Left renal cortex interstitium (tissue), 4 donors: ENCODE measurements around the gene APBB2. TPM values are rescaled to one million over a fixed set of nuclear protein-coding genes. Genes with fewer than 3 reads are reported as not detected.
"Not testable (repeated sequence)": the region's sequence is repeated elsewhere in the genome, so short reads cannot be mapped to it uniquely, and the experiment has no call there.

Source experiments
- DNase-seq, 4 donors: peaks; one replicate each; pipeline ENCODE4 v3.0.0-alpha.2; 2013; ENCODE audit warnings: low read depth in 4 of 4, low spot score in 2 of 4, missing footprints in 1 of 4
- polyA plus RNA-seq, 4 donors: library from polyadenylated mRNA; unstranded; fragments of 120-200 nt; gene quantifications; one replicate each; pipeline ENCODE4 v1.2.1, GENCODE V29; 2013; ENCODE audit not compliant: insufficient read length in 4 of 4

Gene APBB2
- polyA plus RNA-seq, 4 donors = 44.4 to 63.6 (median 55.8) TPM

GRCh38 chr4:41069838-41070237 lies 144.5 kb downstream of the APBB2 start:
- DNase-seq = no peak

- peak in 3 of 4 donors; percentile 49 to 67 (median 53) for DNase-seq
These were observed 145.1 kb downstream of the APBB2 start for GRCh38 chr4:41069257-41069656.

- DNase-seq = no peak
These were observed 147.0 kb downstream of the APBB2 start for GRCh38 chr4:41067369-41067768.

GRCh38 chr4:41066049-41066448 lies 148.3 kb downstream of the APBB2 start:
- no peak for DNase-seq

DNA sequence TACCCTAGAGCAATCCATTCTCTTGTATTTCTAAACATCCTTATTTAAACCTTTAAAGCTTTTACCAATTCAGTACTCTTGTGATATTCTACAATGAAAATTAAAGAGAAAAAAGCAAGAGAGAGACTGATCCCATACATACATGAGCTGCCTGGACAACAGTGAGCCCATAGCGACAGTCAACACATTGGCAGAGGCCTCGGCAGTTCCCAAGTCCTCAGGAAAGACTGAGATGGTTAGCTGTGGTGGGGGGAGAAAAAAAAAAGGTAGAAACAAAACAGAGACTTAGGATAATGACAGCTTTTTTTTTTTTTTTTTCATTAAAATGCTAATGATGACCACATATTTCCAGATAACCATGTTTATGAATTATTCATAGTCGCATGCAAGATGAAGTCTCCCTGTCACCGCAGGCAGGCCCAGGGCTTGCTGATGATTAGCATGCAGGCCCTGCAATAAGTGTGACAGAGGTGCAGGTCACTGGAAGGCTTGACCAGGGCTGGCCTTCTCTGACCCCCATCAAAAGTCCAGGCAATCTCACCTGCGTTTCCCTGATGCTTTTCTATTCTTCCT lies 148.8 kb downstream of the APBB2 start:
- no peak for DNase-seq

GRCh38 chr4:41064953-41065352 lies 149.4 kb downstream of the APBB2 start:
- DNase-seq = no peak

- DNase-seq = no peak
These were observed 152.7 kb downstream of the APBB2 start for GRCh38 chr4:41061482-41062185.

DNA sequence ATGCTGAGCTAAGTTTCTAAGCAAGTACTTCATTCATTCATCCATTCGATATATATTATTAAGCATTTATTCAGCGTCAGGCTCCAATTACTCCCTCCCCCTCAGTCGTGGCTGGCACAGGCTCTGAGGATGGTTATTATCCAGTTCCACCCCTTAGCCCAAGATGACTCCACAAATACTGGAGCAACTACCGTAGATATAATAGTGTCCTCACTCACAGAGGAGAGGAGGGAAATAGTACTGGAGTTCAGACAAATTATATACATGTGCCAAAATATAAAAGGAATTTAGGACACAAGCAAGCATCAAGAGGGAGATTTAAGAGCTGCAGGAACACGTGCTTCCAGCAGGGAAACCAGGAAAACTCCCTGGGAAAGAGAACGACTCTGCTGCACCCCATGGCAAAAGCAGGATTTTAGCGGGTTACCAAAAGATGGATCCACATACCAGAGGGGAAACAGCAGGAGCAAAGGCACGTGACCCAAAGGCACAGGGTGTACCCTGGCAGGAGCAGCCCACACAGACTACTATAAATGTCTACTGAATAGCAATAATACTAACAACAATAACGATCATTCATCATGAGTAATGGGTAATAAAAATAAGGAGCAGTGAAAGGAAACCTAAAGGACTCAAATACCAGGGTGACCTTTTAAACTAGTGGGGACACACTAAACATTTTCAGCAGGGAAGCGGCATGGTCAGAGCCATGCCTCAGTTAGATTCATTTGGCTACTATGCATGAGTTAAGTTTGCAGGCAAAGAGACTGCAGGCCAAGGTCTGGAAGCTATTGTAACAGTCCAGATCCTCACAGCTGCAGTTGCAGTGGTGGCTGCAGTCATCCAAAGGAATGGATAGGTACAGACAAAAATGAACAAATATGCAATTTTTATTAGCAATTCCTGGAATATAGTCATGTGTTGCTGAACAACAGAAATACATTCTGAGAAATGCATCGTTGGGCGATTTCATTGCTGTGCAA lies 153.7 kb downstream of the APBB2 start:
- DNase-seq = no peak

GRCh38 chr4:41059411-41059810 lies 154.9 kb downstream of the APBB2 start:
- not testable (repeated sequence) for DNase-seq

DNA sequence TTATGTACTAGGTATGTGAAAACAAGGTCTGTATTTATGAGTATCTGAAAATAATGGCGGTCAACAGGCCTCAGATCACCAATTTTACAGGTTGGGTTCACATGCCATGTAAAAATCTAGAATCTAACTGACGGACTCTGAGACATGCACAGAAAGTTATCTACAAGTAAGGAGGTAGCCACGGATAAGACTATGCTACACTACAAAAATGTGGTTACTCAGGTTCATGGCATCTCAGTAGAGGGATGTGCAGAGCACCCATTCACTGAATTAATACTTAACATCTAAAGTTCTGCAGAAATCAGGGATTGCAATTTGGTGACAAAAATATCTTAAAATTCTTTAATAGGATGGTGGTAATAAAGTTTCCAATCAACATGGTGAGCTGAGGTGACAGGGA lies 155.9 kb downstream of the APBB2 start:
- no peak for DNase-seq

DNA sequence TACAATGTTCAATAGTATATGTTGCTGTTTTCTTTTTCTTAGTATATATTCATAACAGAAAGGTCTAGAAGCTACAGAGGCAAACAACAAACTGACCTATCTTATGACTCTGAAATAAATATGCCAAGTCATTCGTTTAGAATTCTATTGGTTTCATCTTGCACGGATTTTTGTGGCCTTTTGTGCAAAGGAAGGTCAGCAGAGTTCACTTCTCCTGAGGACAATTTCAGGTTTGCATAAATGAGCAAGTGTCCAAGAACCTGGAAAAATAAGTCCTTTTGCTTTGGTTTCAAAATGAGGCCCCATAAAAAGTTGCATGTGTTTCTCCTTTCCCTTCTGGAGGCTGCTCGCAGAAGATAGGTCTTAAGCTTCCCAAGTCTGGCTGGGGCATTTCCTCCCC lies 156.9 kb downstream of the APBB2 start:
- no peak for DNase-seq

- no peak for DNase-seq
These were observed 162.1 kb downstream of the APBB2 start for GRCh38 chr4:41052287-41052686.

DNA sequence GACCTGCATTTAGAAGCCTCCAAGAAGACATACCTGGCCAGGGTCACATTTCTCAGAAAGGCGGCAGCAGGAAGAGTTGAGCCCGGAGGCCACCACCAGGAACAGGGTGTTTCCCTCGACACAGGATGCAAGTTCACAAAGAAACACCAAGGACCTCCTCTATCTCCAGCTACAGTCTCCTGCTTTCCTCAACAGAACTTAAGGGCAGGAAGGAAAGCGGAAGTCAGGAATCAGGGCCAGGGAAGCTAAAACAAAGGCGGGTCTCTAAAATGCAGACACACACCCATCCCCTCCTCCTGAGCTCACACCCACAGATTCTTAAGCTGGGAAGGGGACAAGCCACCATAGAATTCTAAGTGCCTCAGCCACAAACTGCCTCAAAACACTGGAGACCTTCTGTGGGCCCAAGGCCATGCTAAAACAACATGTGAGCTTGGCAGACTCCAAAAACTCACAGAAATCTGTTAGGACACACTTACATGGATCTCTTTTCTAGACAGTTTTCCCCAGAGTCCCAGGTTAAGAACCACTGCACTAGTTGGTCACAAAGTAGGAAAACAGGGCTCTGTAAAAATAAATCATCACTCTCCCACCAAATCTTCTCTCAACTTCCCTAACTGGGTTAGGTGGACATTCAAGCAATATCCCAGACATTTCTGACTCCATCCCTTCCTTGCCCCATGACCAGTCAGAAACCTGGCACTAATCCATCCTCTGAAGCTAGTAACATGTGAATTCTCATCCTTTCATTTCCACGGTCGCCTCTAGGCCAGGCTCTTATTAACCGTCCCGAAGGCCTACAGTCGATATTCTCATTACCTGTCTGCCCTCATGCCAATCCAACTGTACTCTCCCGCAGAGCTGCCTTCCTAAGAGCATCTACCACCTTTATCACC lies 163.2 kb downstream of the APBB2 start:
- DNase-seq = no peak

DNA sequence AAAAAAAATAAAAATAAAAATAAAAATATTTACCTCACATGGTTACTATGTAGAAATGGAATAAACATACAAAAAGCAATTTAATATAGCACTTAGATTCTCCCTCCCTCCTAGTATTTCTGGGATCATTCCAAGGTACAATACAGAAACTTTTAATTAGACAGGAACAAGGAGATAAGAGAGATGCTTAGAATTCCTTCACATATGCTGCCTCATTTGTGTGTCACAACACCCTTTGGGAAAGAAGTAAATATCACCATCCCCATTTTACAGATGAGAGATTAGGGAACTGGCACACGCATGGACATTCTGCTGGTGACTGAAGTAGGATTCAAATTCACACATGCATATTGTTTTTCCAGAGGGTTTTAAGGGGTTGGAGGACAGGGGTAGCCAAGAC lies 164.2 kb downstream of the APBB2 start:
- DNase-seq = no peak

DNA sequence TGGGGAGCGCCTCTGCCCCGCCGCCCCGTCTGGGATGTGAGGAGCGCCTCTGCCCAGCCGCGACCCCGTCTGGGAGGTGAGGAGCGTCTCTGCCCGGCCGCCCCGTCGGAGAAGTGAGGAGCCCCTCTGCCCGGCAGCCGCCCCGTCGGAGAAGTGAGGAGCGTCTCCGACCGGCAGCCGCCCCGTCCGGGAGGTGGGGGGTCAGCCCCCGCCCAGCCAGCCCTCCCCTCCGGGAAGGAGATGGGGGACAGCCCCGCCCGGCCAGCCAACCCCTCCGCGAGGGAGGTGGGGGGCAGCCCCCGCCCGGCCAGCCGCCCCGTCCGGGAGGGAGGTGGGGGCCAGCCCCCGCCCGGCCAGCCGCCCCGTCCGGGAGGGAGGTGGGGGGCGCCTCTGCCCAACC lies 165.2 kb downstream of the APBB2 start:
- not testable (repeated sequence) for DNase-seq

GRCh38 chr4:41044791-41045190 lies 169.6 kb downstream of the APBB2 start:
- DNase-seq = no peak

DNA sequence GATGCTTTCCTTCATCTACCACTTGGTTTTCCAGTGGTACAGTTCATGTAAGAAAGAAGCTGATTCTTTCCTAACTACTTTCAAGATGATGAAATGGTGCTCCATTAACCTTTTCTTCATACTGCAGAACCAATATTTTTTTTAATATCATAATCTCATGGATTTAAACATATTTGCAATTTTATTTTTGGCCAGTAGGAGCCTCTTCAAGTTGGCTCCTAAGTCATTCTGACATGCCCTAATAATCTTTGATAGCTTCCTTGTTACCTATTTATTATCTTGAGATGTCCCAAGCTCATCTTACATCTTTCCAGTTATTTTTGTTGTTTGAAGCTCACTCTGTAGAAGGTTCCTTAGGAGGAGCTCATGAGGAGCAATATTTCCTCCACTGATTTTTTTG lies 170.2 kb downstream of the APBB2 start:
- no peak for DNase-seq

DNA sequence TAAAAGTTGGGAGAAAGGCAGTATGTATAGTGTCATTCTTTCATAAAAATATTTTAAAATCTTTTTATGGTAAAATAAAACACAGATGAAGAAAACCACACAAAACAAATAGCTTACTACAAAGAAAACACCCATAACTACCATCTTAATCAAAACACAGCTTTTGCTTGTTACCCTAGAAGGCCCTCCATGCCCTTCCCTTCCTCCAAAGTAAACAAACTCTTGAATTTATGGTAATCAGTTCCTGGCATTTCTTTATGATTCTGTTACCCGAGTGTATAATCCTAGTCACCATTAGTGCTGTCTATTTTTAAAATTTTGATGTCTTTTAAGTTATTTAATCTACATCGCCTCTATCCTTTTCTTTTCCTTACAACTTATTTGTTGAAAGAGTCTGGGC lies 170.9 kb downstream of the APBB2 start:
- no peak for DNase-seq

DNA sequence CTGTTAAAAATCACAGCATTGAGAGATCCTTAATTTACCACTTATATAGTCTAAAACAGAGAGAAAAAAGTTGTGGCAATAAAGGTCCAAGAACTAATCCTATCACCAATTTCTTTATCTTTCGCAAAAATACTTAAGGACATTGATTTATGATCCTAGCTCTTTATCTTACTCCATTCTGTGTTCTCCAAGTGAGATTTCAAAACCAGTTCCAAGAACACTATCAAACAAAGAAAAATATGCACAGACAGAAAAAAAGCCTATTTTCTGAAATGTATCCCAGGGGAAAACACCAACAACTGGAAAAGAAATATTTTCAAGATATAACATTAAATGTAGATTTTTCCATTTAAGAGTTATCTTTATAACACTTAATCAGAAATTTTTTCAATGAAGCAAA lies 172.8 kb downstream of the APBB2 start:
- no peak for DNase-seq

- no peak for DNase-seq
These were observed 175.0 kb downstream of the APBB2 start for GRCh38 chr4:41039317-41039716.
